ENCODE data around the gene MEIG1. TPM values are rescaled to one million over a fixed set of nuclear protein-coding genes. Genes with fewer than 3 reads are reported as not detected.

The MEIG1 gene
- 1.1 TPM in 1 of 2 replicates, not detected in the other for total RNA-seq

DNA sequence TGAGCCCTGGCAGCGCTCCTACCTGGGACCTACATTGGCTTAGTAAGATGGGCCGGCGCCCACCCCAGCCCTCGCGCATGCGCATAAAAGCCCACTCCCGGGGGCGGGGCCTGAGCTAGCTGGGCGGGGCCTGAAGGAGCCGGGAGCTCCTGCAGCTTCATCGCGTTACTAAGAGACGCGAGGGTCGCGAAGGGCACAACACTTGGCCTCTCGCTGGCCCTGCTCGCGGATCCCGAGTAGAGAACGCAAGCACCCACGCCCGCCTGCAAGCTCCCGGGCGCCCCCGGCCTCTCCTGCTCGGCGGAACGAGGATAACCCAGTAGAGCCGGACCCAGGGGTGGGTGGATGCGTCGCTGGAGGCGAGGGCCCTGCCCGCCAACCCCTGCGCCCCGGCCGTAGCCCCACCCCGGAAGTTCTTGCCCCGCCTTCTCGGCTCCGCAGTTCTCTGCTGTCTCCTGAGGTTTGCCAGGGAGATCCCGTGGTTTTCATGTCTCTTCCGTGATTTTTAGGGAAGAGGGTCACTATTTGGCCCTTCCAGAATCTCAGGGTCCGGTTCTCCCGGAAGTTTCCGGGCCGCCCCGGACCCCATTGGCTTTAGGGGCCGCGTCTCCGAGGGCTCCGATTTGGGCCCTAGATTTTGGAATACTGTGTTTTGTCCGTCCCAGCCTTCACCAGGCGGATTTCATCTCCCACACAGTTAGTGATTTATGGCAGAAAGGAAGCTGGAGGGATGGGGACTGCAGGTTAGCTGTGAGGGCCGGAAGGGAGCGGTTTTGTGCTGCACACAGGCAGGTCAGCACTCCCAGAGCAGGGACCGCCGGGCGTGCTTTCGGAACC lies at the start of gene MEIG1:
MEIG1 (plus strand) TSS at position 168 of the 837 bp plus-strand sequence. CDS start 7,081 bp downstream, outside the sequence.

GRCh38 chr10:14954001-14954770 lies 5.0 kb upstream of the MEIG1 start, which contains the start of gene DCLRE1C:
DCLRE1C (minus strand) TSS chr10:14954096; CDS start chr10:14954010, 86 bp downstream.

Other genes with a start within 250 kb of the MEIG1 start
- 338 and 405 TPM in 2 replicates for gene FAM107B, start 184.5 kb upstream of the MEIG1 start, total RNA-seq
- 0.65 and 1.1 TPM in 2 replicates for gene CDNF, start 121.4 kb upstream of the MEIG1 start, total RNA-seq
- gene HSPA14, start 121.1 kb upstream of the MEIG1 start, total RNA-seq, result 25.5 and 27.7 TPM in 2 replicates
- 26.2 and 27.7 TPM in 2 replicates for gene MSANTD7, start 121.1 kb upstream of the MEIG1 start, total RNA-seq
- gene SUV39H2, start 80.5 kb upstream of the MEIG1 start, total RNA-seq, result 36.7 and 40.5 TPM in 2 replicates
- 11.8 and 19.3 TPM in 2 replicates for gene DCLRE1C, start 5.3 kb upstream of the MEIG1 start, total RNA-seq
- gene OLAH, start 84.6 kb downstream of the MEIG1 start, total RNA-seq, result not detected in 2 replicates
- 1.7 and 3.3 TPM in 2 replicates for gene ACBD7, start 129.4 kb downstream of the MEIG1 start, total RNA-seq
- 13.8 and 14.4 TPM in 2 replicates for gene RPP38, start 138.0 kb downstream of the MEIG1 start, total RNA-seq
- 67.0 and 76.2 TPM in 2 replicates for gene NMT2, start 209.3 kb downstream of the MEIG1 start, total RNA-seq

All from thoracic aorta endothelial cell (primary cell).